Retina (tissue), 1 donor: Measurements from ENCODE around the gene DELE1.

ENCODE experiments used
- DNase-seq: peaks from one replicate; pipeline ENCODE4 v3.0.0-alpha.2; 2016

Gene DELE1

GRCh38 chr5:141928051-141928450 lies 4.4 kb downstream of the DELE1 start:
- no peak for DNase-seq

- DNase-seq, result no peak
These were observed 5.9 kb downstream of the DELE1 start for GRCh38 chr5:141929398-141930058.

GRCh38 chr5:141931694-141932093 lies 8.0 kb downstream of the DELE1 start:
- no peak for DNase-seq

GRCh38 chr5:141933151-141933550 lies 9.5 kb downstream of the DELE1 start:
- no peak for DNase-seq

- DNase-seq, result no peak
These were observed 10.6 kb downstream of the DELE1 start for GRCh38 chr5:141934099-141934844.

- DNase-seq, result no peak
These were observed 11.9 kb downstream of the DELE1 start for GRCh38 chr5:141935538-141935937.

- DNase-seq, result no peak
These were observed 17.1 kb downstream of the DELE1 start for GRCh38 chr5:141940695-141941271.

GRCh38 chr5:141941307-141941706 lies 17.6 kb downstream of the DELE1 start:
- no peak for DNase-seq

GRCh38 chr5:141941779-141942178 lies 18.1 kb downstream of the DELE1 start:
- no peak for DNase-seq

- DNase-seq, result no peak
These were observed 18.6 kb downstream of the DELE1 start for GRCh38 chr5:141942185-141942857.

- peak; percentile 55 for DNase-seq
These were observed 20.4 kb downstream of the DELE1 start for GRCh38 chr5:141944076-141944475.

- DNase-seq, result peak; percentile 75
These were observed 21.9 kb downstream of the DELE1 start for GRCh38 chr5:141945511-141946051.

- peak; percentile 61 for DNase-seq
These were observed 23.6 kb downstream of the DELE1 start for GRCh38 chr5:141947316-141947715.

- DNase-seq, result no peak
These were observed 25.1 kb downstream of the DELE1 start for GRCh38 chr5:141948812-141949211.

- no peak for DNase-seq
These were observed 25.8 kb downstream of the DELE1 start for GRCh38 chr5:141949511-141949910.

GRCh38 chr5:141950207-141951005 lies 26.7 kb downstream of the DELE1 start:
- DNase-seq, result no peak

GRCh38 chr5:141951332-141951781 lies 27.7 kb downstream of the DELE1 start:
- DNase-seq, result no peak

GRCh38 chr5:141952020-141952419 lies 28.3 kb downstream of the DELE1 start:
- DNase-seq, result no peak

GRCh38 chr5:141954194-141954593 lies 30.5 kb downstream of the DELE1 start:
- DNase-seq, result no peak

GRCh38 chr5:141957367-141957996 lies 33.8 kb downstream of the DELE1 start:
- no peak for DNase-seq

GRCh38 chr5:141958113-141958512 lies 34.4 kb downstream of the DELE1 start, which contains the start of gene PCDH12:
TSS of gene PCDH12 (minus strand) at chr5:141958202. CDS start at chr5:141957851, 351 bp downstream.
- DNase-seq, result peak; percentile 51
